H7 (cell line): ENCODE measurements around the gene PCLO. TPM values are rescaled to one million over a fixed set of nuclear protein-coding genes. Genes with fewer than 3 reads are reported as not detected.
"Not testable (repeated sequence)": the region's sequence is repeated elsewhere in the genome, so short reads cannot be mapped to it uniquely, and the experiment has no call there.

Source experiments
- DNase-seq: peaks from one replicate; pipeline ENCODE4 v3.0.0; 2012
- H3K27me3 ChIP-seq: 2 replicates; pipeline ENCODE4 v1.6.0; 2011; ENCODE audit warnings: mild to moderate bottlenecking, low read length; ENCODE audit not compliant: control insufficient read depth, insufficient read depth
- H3K36me3 ChIP-seq: replicated peaks from 2 replicates; pipeline ENCODE4 v1.5.1; 2011; ENCODE audit warnings: low read length; ENCODE audit not compliant: control insufficient read depth, insufficient read depth
- H3K4me3 ChIP-seq: 2 replicates; pipeline ENCODE4 v1.5.1; 2011; ENCODE audit warnings: low read depth, mild to moderate bottlenecking, control low read depth, low read length, moderate library complexity; ENCODE audit not compliant: insufficient read depth
- total RNA-seq: library from RNA; depleted of rRNA; stranded (reverse); fragments of >200 nt; shearing (Covaris generic); gene quantifications from 2 replicates; pipeline ENCODE4 v1.2.3, GENCODE V29; 2014

Gene PCLO
- total RNA-seq, 1 experiment from 2014 or later: 0.59 TPM

DNA sequence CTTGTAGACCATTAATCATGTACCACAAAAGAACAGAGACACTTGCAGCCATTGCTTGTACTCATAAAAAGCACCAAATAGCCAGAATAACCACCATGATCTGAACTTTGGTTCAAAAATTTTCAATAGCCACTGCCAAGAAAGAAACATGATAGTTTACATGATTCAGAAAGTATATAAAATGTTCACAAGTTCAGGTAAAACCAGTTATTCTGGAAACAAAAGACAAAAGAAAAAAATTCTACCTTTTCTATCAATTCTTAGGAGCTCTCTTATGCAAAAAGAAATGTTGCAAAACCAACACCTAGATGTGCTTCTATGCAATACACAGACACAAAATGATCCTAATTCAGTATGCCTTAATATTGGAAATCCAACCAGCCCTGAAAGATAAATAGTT, 108.7 kb downstream of the PCLO start:
- Histone ChIP-seq H3K36me3 (no peaks in the 10 kb centered on the region), H3K27me3 (no peaks in the 10 kb centered on the region), H3K4me3 (no peak overlapping the region)
- DNase-seq: no peak

DNA sequence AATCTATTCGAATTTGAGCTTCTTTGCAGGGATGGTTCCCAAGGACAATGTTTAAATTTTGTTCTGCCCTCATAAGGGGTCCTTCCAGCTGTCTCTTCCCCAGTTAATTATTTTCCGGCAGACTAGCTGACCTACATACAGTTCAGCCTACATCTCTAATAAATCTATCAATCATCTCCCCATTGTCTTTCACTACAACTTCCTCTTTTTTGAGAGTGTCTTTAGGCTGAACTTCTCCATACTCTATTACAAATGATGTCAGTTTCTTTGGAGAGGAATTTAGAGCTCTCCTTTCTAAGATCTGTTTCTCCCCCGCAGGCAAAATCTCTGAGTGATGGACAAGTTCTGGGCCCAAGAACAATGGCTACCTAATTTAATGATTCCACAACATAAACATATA, 122.2 kb downstream of the PCLO start:
- DNase-seq: no peak
- no peaks in the 10 kb centered on the region for H3K36me3 ChIP-seq
- no peaks in the 10 kb centered on the region for H3K27me3 ChIP-seq
- no peak overlapping the region for H3K4me3 ChIP-seq

DNA sequence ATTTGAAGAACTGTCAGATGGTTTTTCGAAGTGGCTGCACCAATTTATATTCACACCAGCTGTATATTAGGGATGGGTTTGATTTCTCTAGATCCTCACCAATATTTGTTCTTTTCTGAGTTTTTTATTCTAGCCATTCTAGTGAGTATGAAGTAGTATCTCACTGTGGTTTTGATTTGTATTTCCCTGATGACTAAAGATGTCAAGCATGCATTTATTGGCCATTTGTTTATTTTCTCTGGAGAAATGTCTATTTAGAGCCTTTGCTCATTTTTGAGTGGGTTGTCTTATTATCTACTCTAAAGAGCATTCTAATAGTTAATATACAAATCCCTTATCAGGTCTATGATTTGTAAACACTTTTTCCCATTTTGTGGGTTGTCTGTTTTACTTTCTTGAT, 123.9 kb downstream of the PCLO start:
- H3K4me3 ChIP-seq: no peak overlapping the region
- H3K36me3 ChIP-seq: no peaks in the 10 kb centered on the region
- H3K27me3 ChIP-seq: no peaks in the 10 kb centered on the region
- no peak for DNase-seq

- no peak for DNase-seq
- H3K36me3 ChIP-seq: no peaks in the 10 kb centered on the region
- H3K4me3 ChIP-seq: no peak overlapping the region
- no peaks in the 10 kb centered on the region for H3K27me3 ChIP-seq
Measured at GRCh38 chr7:83036721-83037380, 125.8 kb downstream of the PCLO start.

GRCh38 chr7:83036130-83036529, 126.6 kb downstream of the PCLO start:
- no peak for DNase-seq
- no peak overlapping the region for H3K4me3 ChIP-seq
- no peaks in the 10 kb centered on the region for H3K27me3 ChIP-seq
- no peaks in the 10 kb centered on the region for H3K36me3 ChIP-seq

DNA sequence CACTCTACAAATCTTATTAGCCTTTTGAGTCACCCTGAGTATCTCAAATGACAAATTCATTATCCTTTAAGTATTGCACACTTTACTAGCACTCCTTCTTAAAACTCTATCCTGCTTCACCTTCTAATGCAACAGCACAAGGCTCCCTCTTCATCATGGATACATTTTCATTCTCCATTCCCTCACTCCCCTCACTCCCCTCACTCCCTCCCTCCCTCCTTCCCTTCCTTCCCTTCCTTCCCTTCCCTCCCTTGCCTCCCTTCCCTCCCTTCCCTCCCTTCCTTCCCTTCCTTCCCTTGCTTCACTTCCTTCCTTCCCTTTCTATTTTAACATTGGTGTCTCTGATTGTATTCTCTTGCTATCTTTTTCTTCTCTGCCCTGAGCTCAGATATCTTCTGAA, 130.5 kb downstream of the PCLO start:
- Histone ChIP-seq H3K36me3 (no peaks in the 10 kb centered on the region), H3K27me3 (no peaks in the 10 kb centered on the region), H3K4me3 (no peak overlapping the region)
- no peak for DNase-seq

DNA sequence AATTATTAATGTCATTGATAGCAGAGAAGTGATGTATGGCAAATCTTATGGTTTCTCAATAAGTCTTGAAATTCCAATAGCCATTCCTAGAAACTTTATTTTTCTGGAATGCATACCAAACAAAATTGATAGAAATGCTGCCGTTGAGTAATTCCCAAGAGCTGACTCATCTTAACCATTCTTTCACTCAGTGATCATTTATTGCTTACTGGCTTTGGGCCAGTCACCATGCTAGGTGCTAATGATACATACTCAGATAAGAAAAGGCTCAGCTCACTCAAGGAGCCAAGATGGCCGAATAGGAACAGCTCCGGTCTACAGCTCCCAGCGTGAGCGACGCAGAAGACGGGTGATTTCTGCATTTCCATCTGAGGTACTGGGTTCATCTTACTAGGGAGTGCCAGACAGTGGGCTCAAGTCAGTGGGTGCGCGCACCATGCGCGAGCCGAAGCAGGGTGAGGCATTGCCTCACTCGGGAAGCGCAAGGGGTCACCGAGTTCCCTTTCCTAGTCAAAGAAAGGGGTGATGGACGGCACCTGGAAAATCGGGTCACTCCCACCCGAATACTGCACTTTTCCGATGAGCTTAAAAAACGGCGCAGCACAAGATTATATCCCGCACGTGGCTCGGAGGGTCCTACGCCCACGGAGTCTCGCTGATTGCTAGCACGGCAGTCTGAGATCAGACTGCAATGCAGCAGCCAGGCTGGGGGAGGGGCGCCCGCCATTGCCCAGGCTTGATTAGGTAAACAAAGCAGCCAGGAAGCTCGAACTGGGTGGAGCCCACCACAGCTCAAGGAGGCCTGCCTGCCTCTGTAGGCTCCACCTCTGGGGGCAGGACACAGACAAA, 138.6 kb downstream of the PCLO start:
- H3K4me3 ChIP-seq, DNase-seq: not testable (repeated sequence)

DNA sequence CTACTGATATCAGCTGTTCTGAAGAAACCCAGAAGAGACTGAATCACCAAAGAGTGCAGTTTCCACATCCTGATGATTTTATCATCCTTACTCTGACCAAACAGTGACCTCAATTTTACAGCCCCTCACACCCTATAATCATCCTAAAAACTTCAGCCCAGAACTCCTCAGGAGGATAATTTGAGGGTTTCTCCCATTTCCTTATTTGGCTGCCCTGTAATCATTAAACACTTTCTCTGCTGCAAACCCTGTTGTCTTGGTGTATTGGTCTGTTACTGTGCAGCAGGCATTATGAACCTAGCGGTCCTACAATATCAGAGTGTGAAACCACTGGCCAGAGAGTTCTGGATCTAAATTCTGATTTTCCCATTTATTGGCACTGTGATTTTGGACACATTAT, 141.7 kb downstream of the PCLO start:
- DNase-seq: no peak
- Histone ChIP-seq H3K4me3 (no peak overlapping the region), H3K36me3 (no peaks in the 10 kb centered on the region), H3K27me3 (no peaks in the 10 kb centered on the region)

More for the DNA sequence above, 138.6 kb downstream of the PCLO start:
- not testable (repeated sequence) for H3K27me3 ChIP-seq, H3K36me3 ChIP-seq

- no peak for DNase-seq
- Histone ChIP-seq H3K27me3 (no peaks in the 10 kb centered on the region), H3K36me3 (no peaks in the 10 kb centered on the region), H3K4me3 (no peak overlapping the region)
Measured at GRCh38 chr7:83020161-83020560, 142.5 kb downstream of the PCLO start.

- Histone ChIP-seq H3K4me3 (no peak overlapping the region), H3K27me3 (no peaks in the 10 kb centered on the region), H3K36me3 (no peaks in the 10 kb centered on the region)
- DNase-seq: no peak
Measured at GRCh38 chr7:83015916-83016315, 146.8 kb downstream of the PCLO start.

- H3K27me3 ChIP-seq: no peaks in the 10 kb centered on the region
- H3K36me3 ChIP-seq: no peaks in the 10 kb centered on the region
- DNase-seq: no peak
- no peak overlapping the region for H3K4me3 ChIP-seq
Measured at GRCh38 chr7:83014546-83014945, 148.1 kb downstream of the PCLO start.

- H3K4me3 ChIP-seq: no peak overlapping the region
- no peak for DNase-seq
- H3K36me3 ChIP-seq: no peaks in the 10 kb centered on the region
- H3K27me3 ChIP-seq: no peaks in the 10 kb centered on the region
Measured at GRCh38 chr7:83011954-83012353, 150.7 kb downstream of the PCLO start.

- Histone ChIP-seq H3K4me3 (no peak overlapping the region), H3K36me3 (no peaks in the 10 kb centered on the region), H3K27me3 (no peaks in the 10 kb centered on the region)
- DNase-seq: no peak
Measured at GRCh38 chr7:83005410-83005809, 157.3 kb downstream of the PCLO start.

DNA sequence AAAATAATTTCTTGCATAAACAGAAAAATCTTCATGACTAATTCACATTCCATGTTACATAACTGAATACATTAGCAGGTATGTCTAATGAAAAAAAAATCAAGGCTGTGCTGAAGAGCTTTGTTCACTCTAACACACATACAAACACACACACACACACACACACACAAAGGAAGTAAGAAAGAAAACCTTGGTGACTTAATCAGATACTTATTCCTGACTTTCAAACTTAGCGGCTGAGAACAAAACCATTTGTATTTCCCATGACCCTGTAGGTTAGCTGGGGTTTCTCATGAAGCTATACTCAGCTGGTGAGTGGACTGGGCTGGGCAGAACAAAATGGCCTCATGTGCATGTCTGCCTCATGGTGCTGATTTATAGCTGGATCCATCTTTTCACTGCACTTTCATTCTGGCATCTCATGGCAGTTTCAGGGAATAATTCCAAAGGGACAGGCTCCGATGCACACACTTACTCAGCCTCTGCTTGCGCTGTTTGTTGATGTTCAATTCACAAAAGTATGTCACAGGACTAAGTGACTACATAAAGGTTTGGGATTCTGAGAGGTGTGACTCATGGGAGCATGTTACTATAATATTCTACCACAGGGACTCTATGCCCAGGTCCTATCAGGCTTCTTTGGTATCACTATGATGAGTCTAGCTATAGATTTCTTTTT, 161.2 kb downstream of the PCLO start:
- H3K27me3 ChIP-seq: no peaks in the 10 kb centered on the region
- H3K36me3 ChIP-seq: no peaks in the 10 kb centered on the region
- no peak for DNase-seq
- H3K4me3 ChIP-seq: no peak overlapping the region

- no peak overlapping the region for H3K4me3 ChIP-seq
- H3K27me3 ChIP-seq: no peaks in the 10 kb centered on the region
- H3K36me3 ChIP-seq: no peaks in the 10 kb centered on the region
- DNase-seq: no peak
Measured at GRCh38 chr7:82998436-82998835, 164.2 kb downstream of the PCLO start.
